IMR-90 (cell line): ENCODE data around the gene FOLR2. TPM values are rescaled to one million over a fixed set of nuclear protein-coding genes. Genes with fewer than 3 reads are reported as not detected.

Experiments used
- ATAC-seq: fragments of 200-7000 bp; cut with Tn5 transposase; 2 replicates; pipeline ENCODE4 v1.9.1; 2020; ENCODE audit warnings: low read depth, mild to moderate bottlenecking, moderate library complexity
- BruUV-seq: library from RNA; stranded (reverse); fragments of 400-500 nt; replicated peaks from 2 replicates; lab custom pipeline; 2021; lab: Mats Ljungman, UMichigan
- CTCF ChIA-PET: fragments of 300-600 bp; formaldehyde crosslinking; extraction: SDS; loops from one replicate; lab custom pipeline; 2021; ENCODE audit warnings: antibody characterized with exemption; lab: Yijun Ruan, JAX
- POLR2A ChIA-PET: fragments of 300-600 bp; sonication (Branson Sonifier 250); formaldehyde crosslinking; loops from one replicate; lab custom pipeline; 2022; ENCODE audit warnings: antibody characterized with exemption; ENCODE audit not compliant: unreplicated experiment; lab: Charles Lee
- DNase-seq: peaks from one replicate; pipeline ENCODE4 v3.0.0; 2013
- H2AFZ ChIP-seq: replicated peaks from 2 replicates; pipeline ENCODE3; 2013; ENCODE audit warnings: low read length, mild to moderate bottlenecking; ENCODE audit not compliant: poor library complexity
- H2AK5ac ChIP-seq: 2 replicates; pipeline ENCODE4 v1.6.1; 2013; ENCODE audit warnings: low read depth, low read length, inconsistent platforms
- H2AK9ac ChIP-seq: replicated peaks from 2 replicates; pipeline ENCODE3; 2013; ENCODE audit warnings: mild to moderate bottlenecking, low read depth, low read length, moderate library complexity; ENCODE audit not compliant: poor library complexity
- H2BK120ac ChIP-seq: 2 replicates; pipeline ENCODE4 v1.6.1; 2013; ENCODE audit warnings: low read depth, low read length, inconsistent platforms
- H2BK15ac ChIP-seq: 3 replicates; pipeline ENCODE4 v1.6.1; 2013; ENCODE audit warnings: low read depth, low read length, inconsistent platforms
- H2BK20ac ChIP-seq: 2 replicates; pipeline ENCODE4 v1.6.1; 2013; ENCODE audit warnings: low read depth, mild to moderate bottlenecking, inconsistent platforms, low read length, moderate library complexity
- H2BK5ac ChIP-seq: 2 replicates; pipeline ENCODE4 v1.6.1; 2013; ENCODE audit warnings: mild to moderate bottlenecking, low read depth, low read length, inconsistent platforms; ENCODE audit not compliant: poor library complexity, severe bottlenecking
- H3K14ac ChIP-seq: replicated peaks from 2 replicates; pipeline ENCODE4 v1.6.1; 2013; ENCODE audit warnings: low read depth, low read length, inconsistent platforms
- H3K18ac ChIP-seq: 2 replicates; pipeline ENCODE4 v1.6.1; 2013; ENCODE audit warnings: low read depth, low read length, control low read depth
- H3K23ac ChIP-seq: 2 replicates; pipeline ENCODE4 v1.6.1; 2013; ENCODE audit warnings: low read depth, low read length, inconsistent platforms
- H3K27ac ChIP-seq: 2 replicates; pipeline ENCODE4 v1.5.1; 2013; ENCODE audit warnings: mild to moderate bottlenecking, control low read depth, low read length; ENCODE audit not compliant: insufficient read depth
- H3K27me3 ChIP-seq: 2 replicates; pipeline ENCODE4 v1.6.1; 2013; ENCODE audit warnings: low read length; ENCODE audit not compliant: control insufficient read depth, insufficient read depth
- H3K36me3 ChIP-seq: 2 replicates; pipeline ENCODE4 v1.6.1; 2013; ENCODE audit warnings: low read length, mixed read lengths; ENCODE audit not compliant: control insufficient read depth, insufficient read depth
- H3K4ac ChIP-seq: 2 replicates; pipeline ENCODE4 v1.6.1; 2013; ENCODE audit warnings: low read depth, low read length, inconsistent platforms
- H3K4me1 ChIP-seq: 2 replicates; pipeline ENCODE4 v1.6.1; 2013; ENCODE audit warnings: low read length, mixed read lengths; ENCODE audit not compliant: control insufficient read depth, insufficient read depth
- H3K4me2 ChIP-seq: 2 replicates; pipeline ENCODE4 v1.6.1; 2013; ENCODE audit warnings: low read depth, mild to moderate bottlenecking, control low read depth, low read length, moderate library complexity
- H3K4me3 ChIP-seq: 2 replicates; pipeline ENCODE4 v1.5.1; 2013; ENCODE audit warnings: low read depth, mild to moderate bottlenecking, control low read depth, low read length, moderate library complexity; ENCODE audit not compliant: insufficient read depth
- H3K56ac ChIP-seq: 2 replicates; pipeline ENCODE4 v1.6.1; 2013; ENCODE audit warnings: low read length, inconsistent platforms; ENCODE audit not compliant: insufficient read depth; ENCODE audit errors: extremely low read depth
- H3K79me1 ChIP-seq, 2 experiments: 2 replicates each; pipeline ENCODE4 v1.6.1; 2013; ENCODE audit warnings: low read length in 2 of 2, inconsistent platforms in 1 of 2, low read depth in 1 of 2
- H3K9ac ChIP-seq: 2 replicates; pipeline ENCODE4 v1.6.1; 2013; ENCODE audit warnings: low read depth, low read length, control low read depth
- H3K9me1 ChIP-seq: 2 replicates; pipeline ENCODE4 v1.6.1; 2013; ENCODE audit warnings: low read length, inconsistent platforms; ENCODE audit not compliant: insufficient read depth
- H3K9me3 ChIP-seq: 2 replicates; pipeline ENCODE4 v1.6.1; 2013; ENCODE audit warnings: low read length; ENCODE audit not compliant: control insufficient read depth, insufficient read depth
- H4K20me1 ChIP-seq: 2 replicates; pipeline ENCODE4 v1.6.1; 2013; ENCODE audit warnings: low read length, inconsistent platforms; ENCODE audit not compliant: insufficient read depth
- H4K5ac ChIP-seq: 2 replicates; pipeline ENCODE4 v1.6.1; 2013; ENCODE audit warnings: mild to moderate bottlenecking, low read depth, low read length, control low read depth
- H4K8ac ChIP-seq, 2 experiments: 2 replicates each; pipeline ENCODE4 v1.6.1; 2013; ENCODE audit warnings: low read depth in 2 of 2, low read length in 2 of 2, control low read depth in 1 of 2, inconsistent platforms in 1 of 2
- H4K91ac ChIP-seq: 2 replicates; pipeline ENCODE4 v1.6.1; 2013; ENCODE audit warnings: low read depth, low read length, inconsistent platforms; ENCODE audit not compliant: insufficient read depth
- CEBPB ChIP-seq: IDR thresholded peaks from 2 replicates; pipeline ENCODE4 v1.6.1; 2012; ENCODE audit warnings: low read depth, low read length, improper control_type of control experiment
- CHD1 ChIP-seq: IDR thresholded peaks from 2 replicates; pipeline ENCODE4 v1.6.1; 2012; ENCODE audit warnings: low read depth, low read length, improper control_type of control experiment
- CTCF ChIP-seq: conservative IDR thresholded peaks from 2 replicates; pipeline ENCODE4 v1.5.1; 2012; ENCODE audit warnings: mild to moderate bottlenecking, low read depth, low read length, improper control_type of control experiment
- ELK1 ChIP-seq: fragments of 150-350 bp; IDR thresholded peaks from 2 replicates; pipeline ENCODE4 v1.6.1; 2016; ENCODE audit warnings: low read depth, mild to moderate bottlenecking, low read length, moderate library complexity, borderline replicate concordance
- FOS ChIP-seq: fragments of 150-350 bp; IDR thresholded peaks from 2 replicates; pipeline ENCODE4 v1.6.1; 2016; ENCODE audit warnings: low read depth, low read length
- MAFK ChIP-seq: IDR thresholded peaks from 2 replicates; pipeline ENCODE4 v1.6.1; 2012; ENCODE audit warnings: low read depth, low read length, improper control_type of control experiment
- MAZ ChIP-seq: IDR thresholded peaks from 2 replicates; pipeline ENCODE4 v1.6.1; 2012; ENCODE audit warnings: low read depth, mild to moderate bottlenecking, low read length, improper control_type of control experiment, moderate library complexity, borderline replicate concordance
- MXI1 ChIP-seq: IDR thresholded peaks from 2 replicates; pipeline ENCODE4 v1.6.1; 2012; ENCODE audit warnings: low read depth, mild to moderate bottlenecking, low read length, moderate library complexity, borderline replicate concordance
- NFE2L2 ChIP-seq: fragments of 150-350 bp; IDR thresholded peaks from 2 replicates; pipeline ENCODE4 v1.6.1; 2016; ENCODE audit warnings: low read depth, mild to moderate bottlenecking, low read length
- POLR2A ChIP-seq: IDR thresholded peaks from 2 replicates; pipeline ENCODE4 v1.6.1; 2012; ENCODE audit warnings: mild to moderate bottlenecking, low read depth, low read length
- RAD21 ChIP-seq: IDR thresholded peaks from 2 replicates; pipeline ENCODE4 v1.6.1; 2012; ENCODE audit warnings: low read length, improper control_type of control experiment
- RCOR1 ChIP-seq: IDR thresholded peaks from 2 replicates; pipeline ENCODE4 v1.6.1; 2012; ENCODE audit warnings: mild to moderate bottlenecking, low read length, improper control_type of control experiment; ENCODE audit not compliant: insufficient replicate concordance
- RFX5 ChIP-seq: IDR thresholded peaks from 2 replicates; pipeline ENCODE4 v1.8.0; 2012; ENCODE audit warnings: low read depth, mild to moderate bottlenecking, low read length, moderate library complexity
- SMC3 ChIP-seq: fragments of 150-350 bp; IDR thresholded peaks from 2 replicates; pipeline ENCODE4 v1.6.1; 2016; ENCODE audit warnings: low read depth, mild to moderate bottlenecking, antibody characterized with exemption, low read length, moderate library complexity
- WGBS, 2 experiments: methylation state at CpG; one replicate each; pipeline versions ENCODE4 v1.1.5 to v1.1.7; 2013; ENCODE audit warnings: missing lambda C conversion rate in 2 of 2; ENCODE audit not compliant: insufficient read length in 1 of 2; ENCODE audit errors: extremely low coverage in 2 of 2; 5-methylcytosine and 5-hydroxymethylcytosine counted together
- dilution Hi-C: fragments of 300-500 bp; cut with HindIII; formaldehyde crosslinking; loops from one replicate; pipeline ENCODE4 v1.14.3; 2018; ENCODE audit warnings: low sequenced_read_pairs; ENCODE audit not compliant: unreplicated experiment
- in situ Hi-C: fragments of 300-500 bp; cut with MboI; formaldehyde crosslinking; loops from 3 replicates; pipeline ENCODE4 v1.14.3; 2019; ENCODE audit warnings: low sequenced_read_pairs, inconsistent platforms, mixed read lengths
- intact Hi-C: fragments of 100-400 bp; cut with micrococcal nuclease; formaldehyde crosslinking; loops from 2 replicates; pipeline ENCODE4 v1.10.0; 2022
- polyA plus RNA-seq, 3 experiments: library from polyadenylated mRNA; depleted of rRNA; stranded (reverse); fragments of >200 nt; gene quantifications; 2 replicates each; pipeline ENCODE4 v1.2.3, GENCODE V29; 2012; ENCODE audit warnings: low replicate concordance in 1 of 3
- total RNA-seq: library from RNA; depleted of rRNA; stranded (reverse); fragments of >200 nt; gene quantifications from 2 replicates; pipeline ENCODE4 v1.2.3, GENCODE V29; 2012

The FOLR2 gene
- total and polyA plus RNA-seq, 2 of the 4 experiments (the other 2 are of a cell fraction): not detected

- TF ChIP-seq MAFK: no peak
- TF ChIP-seq MAZ: no peak
- no peak for TF ChIP-seq CTCF
- TF ChIP-seq MXI1: no peak
- no peak for TF ChIP-seq RAD21
- TF ChIP-seq NFE2L2: no peak
- TF ChIP-seq ELK1: no peak
- TF ChIP-seq RFX5: no peak
- no peak for TF ChIP-seq CEBPB
- TF ChIP-seq CHD1: no peak
- TF ChIP-seq FOS: no peak
- no peak for TF ChIP-seq POLR2A
- TF ChIP-seq SMC3: no peak
- no peak for TF ChIP-seq RCOR1
- Histone ChIP-seq H3K56ac (no peak overlapping the region), H3K18ac (no peak overlapping the region), H3K23ac (no peak overlapping the region), H4K91ac (no peak overlapping the region), H4K5ac (no peak overlapping the region), H3K9me1 (no peaks in the 10 kb centered on the region), H3K4me1 (peaks cover 2% of the 10 kb centered on the region; the same call in 1 of the 2 replicates), H2AK9ac (no peak overlapping the region), H2AK5ac (no peak overlapping the region), H4K8ac (no peak overlapping the region), H3K4me2 (no peak overlapping the region), H2BK20ac (no peak overlapping the region), H2AFZ (no peak overlapping the region), H3K14ac (no peak overlapping the region), H3K79me1 (no peaks in the 10 kb centered on the region), H3K4ac (no peak overlapping the region), H3K36me3 (peaks cover under 1% of the 10 kb centered on the region; the same call in 1 of the 2 replicates), H2BK5ac (no peak overlapping the region), H3K9me3 (peaks cover 7% of the 10 kb centered on the region), H2BK120ac (no peak overlapping the region), H3K4me3 (no peak overlapping the region), H3K27me3 (peaks cover 74% of the 10 kb centered on the region), H3K9ac (no peak overlapping the region), H2BK15ac (no peak overlapping the region), H4K20me1 (peaks cover 11% of the 10 kb centered on the region), H3K27ac (no peak overlapping the region)
- ATAC-seq (no peak), DNase-seq (no peak)
- 14% methylated on average over 42 of the region's 58 CpGs; no CpG with 5 or more reads in 1 of the 2 experiments for WGBS, 2 experiments
- dilution Hi-C loops (no loop called here), intact Hi-C loops (no loop called here), in situ Hi-C loops (no loop called here)
- CTCF ChIA-PET: no interaction called here
- POLR2A ChIA-PET: no interaction called here
- BruUV-seq: no TSS peak
Observed at GRCh38 chr11:72243173-72244059, 26.8 kb downstream of the FOLR2 start.
